NCI-H748 (cell line): ENCODE results near the gene GNAO1.

Experiments used
- DNase-seq: peaks from one replicate; lab custom pipeline; 2025; ENCODE audit not compliant: unreplicated experiment; lab: John Stamatoyannopoulos, UW

Gene GNAO1

GRCh38 chr16:56344518-56345405 is 153.5 kb downstream of the GNAO1 start:
- DNase-seq: no peak

GRCh38 chr16:56345406-56346050 is 154.2 kb downstream of the GNAO1 start:
- no peak for DNase-seq

GRCh38 chr16:56346131-56346890 is 155.0 kb downstream of the GNAO1 start:
- DNase-seq: no peak

GRCh38 chr16:56347166-56347565 is 155.9 kb downstream of the GNAO1 start:
- DNase-seq: no peak

GRCh38 chr16:56347670-56348069 is 156.4 kb downstream of the GNAO1 start:
- DNase-seq: no peak

GRCh38 chr16:56348168-56349085 is 157.1 kb downstream of the GNAO1 start:
- DNase-seq: no peak

- no peak for DNase-seq
Observed at GRCh38 chr16:56349086-56349415, 157.8 kb downstream of the GNAO1 start.

- DNase-seq: no peak
Observed at GRCh38 chr16:56349711-56350161, 158.4 kb downstream of the GNAO1 start.

- DNase-seq: no peak
Observed at GRCh38 chr16:56350491-56351405, 159.5 kb downstream of the GNAO1 start.

GRCh38 chr16:56351481-56351880 is 160.2 kb downstream of the GNAO1 start:
- DNase-seq: no peak

- DNase-seq: no peak
Observed at GRCh38 chr16:56352351-56353053, 161.2 kb downstream of the GNAO1 start.

GRCh38 chr16:56353054-56353921 is 162.0 kb downstream of the GNAO1 start:
- DNase-seq: no peak

- DNase-seq: no peak
Observed at GRCh38 chr16:56354016-56354415, 162.7 kb downstream of the GNAO1 start.

GRCh38 chr16:56354746-56355145 is 163.5 kb downstream of the GNAO1 start:
- DNase-seq: no peak

- DNase-seq: no peak
Observed at GRCh38 chr16:56355221-56355620, 163.9 kb downstream of the GNAO1 start.

GRCh38 chr16:56355786-56356275 is 164.5 kb downstream of the GNAO1 start:
- no peak for DNase-seq

- DNase-seq: no peak
Observed at GRCh38 chr16:56356276-56357240, 165.3 kb downstream of the GNAO1 start.
